ENCODE data around the gene PPM1G.

PPM1G gene

DNA sequence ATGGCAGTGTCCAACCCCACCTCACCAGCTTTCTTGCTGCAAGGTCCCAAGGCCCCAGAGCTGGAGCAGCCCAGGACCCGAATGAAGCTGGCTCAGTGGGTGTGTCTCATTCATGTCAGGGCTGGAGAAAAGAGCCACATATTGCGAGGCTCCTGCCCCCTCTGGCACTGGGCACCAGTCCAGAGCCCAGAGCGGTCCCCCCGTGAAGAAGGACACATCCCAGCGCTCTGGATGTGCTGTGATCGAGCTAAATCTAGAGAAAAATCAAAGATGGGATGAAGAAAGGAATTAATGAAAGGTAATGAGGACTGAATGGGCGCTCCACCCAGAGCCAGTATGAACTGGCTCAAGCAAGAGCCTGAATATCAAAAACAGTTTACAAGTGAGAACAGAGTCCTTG, 73.2 kb downstream of the PPM1G start:
- in situ Hi-C loops (cut with MboI; ENCODE audit: low sequenced_read_pairs) = no loop called here

DNA sequence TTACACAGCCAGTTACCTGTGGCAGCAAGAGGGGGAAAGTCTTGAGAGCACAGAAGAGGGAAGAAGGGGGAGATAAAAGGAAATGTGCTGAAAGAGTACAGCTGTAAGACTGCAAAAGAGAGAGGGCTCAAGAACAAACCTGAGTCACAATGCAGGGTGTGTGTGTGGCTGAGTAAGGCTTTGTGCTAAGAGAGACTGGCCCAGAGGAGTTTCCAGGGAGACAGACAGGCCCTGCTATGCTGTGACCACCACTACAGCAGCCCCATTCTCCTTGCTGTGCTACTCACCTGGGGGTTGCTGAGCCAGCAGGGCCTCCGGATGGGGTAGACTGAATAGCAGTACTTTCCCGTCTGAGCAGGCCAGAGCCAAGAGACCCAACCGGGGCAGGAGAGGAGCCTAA, 74.1 kb downstream of the PPM1G start:
- in situ Hi-C loops (cut with MboI; ENCODE audit: low sequenced_read_pairs) = no loop called here

Data from HL-60/S4 treated with phorbol 12-myristate 13-acetate at 8.2 ng/mL for 4 days and 3 days (cell line).